ENCODE measurements around the gene DAPK1.

DNA sequence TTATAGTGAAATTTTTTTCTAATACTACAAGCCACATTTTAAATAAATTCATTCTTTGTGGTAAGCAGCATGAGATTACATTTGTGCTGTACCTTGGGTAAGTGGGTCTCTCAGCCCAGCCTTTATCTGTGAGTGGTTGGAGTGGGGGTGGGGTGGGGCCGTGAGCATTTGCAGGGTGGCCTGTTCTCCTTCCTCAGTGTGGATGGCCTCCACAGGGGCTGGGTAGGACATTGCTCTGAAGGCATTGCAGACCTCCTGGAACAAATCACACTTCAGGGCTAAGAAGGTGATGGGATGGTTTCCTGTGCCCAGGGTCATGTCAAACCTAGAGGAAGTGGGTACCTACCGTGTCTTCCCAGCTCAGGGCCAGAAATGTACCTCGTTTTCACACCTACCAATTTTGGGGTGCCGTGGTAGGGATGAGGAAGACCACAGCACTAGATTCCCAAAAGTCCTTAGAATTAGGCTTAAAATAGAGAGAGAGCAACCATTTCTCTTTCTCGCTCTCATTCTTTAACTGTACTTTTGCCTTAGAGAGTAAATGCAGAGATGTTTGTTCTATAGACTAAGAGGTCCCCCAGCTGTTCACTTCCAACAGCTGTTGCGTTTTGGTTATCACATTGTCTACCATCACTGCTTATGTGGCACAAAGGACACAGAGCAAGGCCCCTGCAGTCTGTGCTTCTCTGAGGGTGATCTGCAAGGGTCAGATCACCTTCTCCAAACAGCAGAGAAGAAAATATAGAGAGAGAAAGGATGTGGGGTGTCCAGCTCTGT, 144.9 kb downstream of the DAPK1 start:
- TF ChIP-seq POLR2A (IDR thresholded peaks at IDR 0.05; ENCODE audit: low read length) (no peak), GATA1 (IDR thresholded peaks at IDR 0.05; ENCODE audit: low read depth, low read length) (no peak)

Data from erythroblast (primary cell).